Omental fat pad (tissue), 4 donors: ENCODE results near the gene CXCL12. TPM values are rescaled to one million over a fixed set of nuclear protein-coding genes. Genes with fewer than 3 reads are reported as not detected.

ENCODE experiments used
- ATAC-seq: fragments of 150-250 bp; one replicate; pipeline ENCODE4 v1.9.1; 2016; ENCODE audit warnings: mild to moderate bottlenecking, moderate library complexity; ENCODE audit not compliant: low FRiP score
- DNase-seq: peaks from one replicate; pipeline ENCODE4 v3.0.0-alpha.2; 2019; ENCODE audit warnings: low spot score
- total RNA-seq, 4 donors: library from RNA; depleted of rRNA; stranded (reverse); fragments of >200 nt; gene quantifications; one replicate each; pipeline ENCODE4 v1.1.0, GENCODE V29; 2016
- TF ChIP-seq, protein P1 (sequence below), 3 donors: fragments of 450-650 bp; IDR thresholded peaks; one replicate each; pipeline ENCODE4 v1.5.1; 2016 to 2017; ENCODE audit warnings: antibody characterized with exemption in 3 of 3, mild to moderate bottlenecking in 3 of 3, moderate library complexity in 2 of 3

Gene CXCL12
- total RNA-seq, 4 donors from 2014 or later: 53.4 to 277 (median 117) TPM

DNA sequence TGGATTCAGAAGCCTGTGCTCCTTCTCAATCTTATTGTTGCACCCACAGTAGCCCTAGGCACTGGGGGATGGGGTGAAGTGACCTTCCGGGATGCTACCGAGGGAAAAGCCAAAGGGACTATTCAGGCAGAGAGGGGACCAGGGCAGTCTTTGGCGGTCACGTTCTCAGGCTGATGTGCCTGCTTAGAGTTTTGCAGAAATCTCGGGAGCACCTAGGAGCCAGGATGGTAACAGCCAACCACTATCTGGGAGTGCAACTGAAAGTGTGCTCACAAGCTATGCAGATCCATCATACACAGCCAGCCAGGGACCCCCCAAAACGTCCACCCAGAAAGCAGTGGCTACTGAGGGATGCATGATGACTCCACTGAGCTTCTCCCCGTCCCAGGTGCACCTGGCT lies 52.4 kb downstream of the CXCL12 start:
- DNase-seq (no peak), ATAC-seq (no peak)
- TF ChIP-seq, protein P1, sequence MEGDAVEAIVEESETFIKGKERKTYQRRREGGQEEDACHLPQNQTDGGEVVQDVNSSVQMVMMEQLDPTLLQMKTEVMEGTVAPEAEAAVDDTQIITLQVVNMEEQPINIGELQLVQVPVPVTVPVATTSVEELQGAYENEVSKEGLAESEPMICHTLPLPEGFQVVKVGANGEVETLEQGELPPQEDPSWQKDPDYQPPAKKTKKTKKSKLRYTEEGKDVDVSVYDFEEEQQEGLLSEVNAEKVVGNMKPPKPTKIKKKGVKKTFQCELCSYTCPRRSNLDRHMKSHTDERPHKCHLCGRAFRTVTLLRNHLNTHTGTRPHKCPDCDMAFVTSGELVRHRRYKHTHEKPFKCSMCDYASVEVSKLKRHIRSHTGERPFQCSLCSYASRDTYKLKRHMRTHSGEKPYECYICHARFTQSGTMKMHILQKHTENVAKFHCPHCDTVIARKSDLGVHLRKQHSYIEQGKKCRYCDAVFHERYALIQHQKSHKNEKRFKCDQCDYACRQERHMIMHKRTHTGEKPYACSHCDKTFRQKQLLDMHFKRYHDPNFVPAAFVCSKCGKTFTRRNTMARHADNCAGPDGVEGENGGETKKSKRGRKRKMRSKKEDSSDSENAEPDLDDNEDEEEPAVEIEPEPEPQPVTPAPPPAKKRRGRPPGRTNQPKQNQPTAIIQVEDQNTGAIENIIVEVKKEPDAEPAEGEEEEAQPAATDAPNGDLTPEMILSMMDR (IDR thresholded peaks at IDR 0.05): no peak

DNA sequence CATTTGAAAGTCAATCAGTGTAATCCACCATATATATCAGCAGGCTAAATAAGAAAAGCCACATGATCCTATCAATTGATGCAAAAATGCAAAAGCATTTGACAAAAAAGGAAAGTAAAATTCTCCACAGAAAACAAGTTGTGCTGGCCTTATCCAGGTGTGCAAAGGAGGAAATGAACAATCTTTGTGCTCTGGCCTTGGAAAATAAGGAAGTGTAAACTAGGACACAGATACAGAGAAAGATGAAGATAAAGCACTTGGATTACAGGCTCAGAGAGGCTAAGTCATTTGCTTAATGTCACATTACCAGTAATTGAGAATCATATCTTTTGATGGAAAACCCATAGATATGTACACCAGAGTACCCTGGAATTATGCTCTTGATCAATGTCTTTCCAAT lies 54.5 kb downstream of the CXCL12 start:
- DNase-seq (no peak), ATAC-seq (no peak)
- TF ChIP-seq, protein P1 (IDR thresholded peaks at IDR 0.05): no peak

DNA sequence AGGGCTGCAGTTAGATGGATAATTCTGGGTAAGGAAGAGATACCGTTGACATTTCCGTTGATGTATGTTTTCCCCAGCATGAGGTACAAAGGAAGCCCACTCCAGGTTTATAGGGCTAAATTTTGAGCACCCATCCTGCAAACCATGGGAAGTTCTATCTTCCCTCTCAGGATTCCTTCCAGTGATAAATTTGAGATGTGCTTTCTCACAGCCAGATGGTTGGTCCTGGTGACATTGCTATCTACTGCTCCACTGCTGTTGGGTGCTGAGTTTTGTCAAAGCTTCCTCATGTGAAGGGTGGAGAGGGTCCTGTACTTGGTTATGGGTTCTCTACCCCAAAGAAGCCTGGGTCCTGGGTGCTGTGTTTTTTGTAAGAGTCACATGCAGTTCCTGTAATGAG lies 57.4 kb downstream of the CXCL12 start:
- ATAC-seq (no peak), DNase-seq (no peak)
- TF ChIP-seq, protein P1 (IDR thresholded peaks at IDR 0.05): no peak
